Stimulated activated naive CD8-positive, alpha-beta T cell treated with anti-CD3 and anti-CD28 coated beads, Interleukin-15, amount 100 ng/mL, for 72 hours (primary cell): ENCODE data around the gene KIF5C.
"Not testable (repeated sequence)": the region's sequence is repeated elsewhere in the genome, so short reads cannot be mapped to it uniquely, and the experiment has no call there.

Experiments used
- ATAC-seq: fragments of 150-1000 bp; cut with Tn5 transposase; 2 replicates; pipeline ENCODE4 v1.10.0; 2021; ENCODE audit warnings: mild to moderate bottlenecking, moderate library complexity
- DNase-seq, 2 donors: peaks; one replicate each; pipeline ENCODE4 v3.0.0; 2021 to 2022
- H3K27ac Mint-ChIP-seq, 2 donors: one replicate each; pipeline ENCODE4 v1.8.0; 2022; ENCODE audit warnings: mild to moderate bottlenecking in 2 of 2, mixed read lengths in 2 of 2, moderate library complexity in 2 of 2
- H3K27me3 Mint-ChIP-seq: one replicate; pipeline ENCODE4 v1.8.0; 2022; ENCODE audit warnings: mixed read lengths
- H3K4me1 Mint-ChIP-seq: one replicate; pipeline ENCODE4 v1.8.0; 2022; ENCODE audit warnings: mild to moderate bottlenecking, mixed read lengths
- H3K4me3 Mint-ChIP-seq, 2 donors: one replicate each; pipeline ENCODE4 v1.8.0; 2022; ENCODE audit warnings: mild to moderate bottlenecking in 2 of 2, mixed read lengths in 2 of 2, moderate library complexity in 1 of 2
- H3K9me3 Mint-ChIP-seq, 2 donors: one replicate each; pipeline ENCODE4 v1.8.0; 2022; ENCODE audit warnings: mixed read lengths in 2 of 2

The KIF5C gene

GRCh38 chr2:148979164-148979918, 104.3 kb downstream of the KIF5C start:
- no peak for ATAC-seq
- no peak for DNase-seq
- Mint-ChIP-seq H3K4me3 (no peak overlapping the region), H3K9me3 (no peaks in the 10 kb centered on the region), H3K27me3 (no peaks in the 10 kb centered on the region), H3K27ac (no peak overlapping the region), H3K4me1 (peaks cover 4% of the 10 kb centered on the region)

- peak overlapping the region; percentile 10 to 27 for H3K27ac Mint-ChIP-seq
- DNase-seq: no peak
- peaks cover 4% of the 10 kb centered on the region for H3K4me1 Mint-ChIP-seq
- H3K27me3 Mint-ChIP-seq: no peaks in the 10 kb centered on the region
- no peaks in the 10 kb centered on the region for H3K9me3 Mint-ChIP-seq
- ATAC-seq: no peak
- no peak overlapping the region for H3K4me3 Mint-ChIP-seq
Measured at GRCh38 chr2:148979919-148980277, 104.9 kb downstream of the KIF5C start.

DNA sequence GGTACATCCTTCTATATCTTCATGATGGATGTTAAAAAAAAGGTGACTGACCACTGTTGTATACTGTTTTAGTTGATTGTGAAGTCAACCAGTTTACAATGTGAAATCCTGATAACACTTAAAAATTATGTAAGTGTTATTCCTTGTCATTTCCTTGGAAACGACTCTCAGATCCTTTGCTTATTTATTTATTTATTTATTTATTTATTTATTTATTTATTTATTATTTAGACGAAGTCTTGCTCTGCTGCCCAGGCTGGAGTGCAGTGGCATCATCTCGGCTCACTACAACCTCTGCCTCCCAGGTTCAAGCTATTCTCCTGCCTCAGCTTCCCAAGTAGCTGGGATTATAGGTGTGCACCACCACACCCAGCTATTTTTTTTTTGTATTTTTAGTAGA, 105.5 kb downstream of the KIF5C start:
- not testable (repeated sequence) for H3K9me3 Mint-ChIP-seq, DNase-seq, H3K27ac Mint-ChIP-seq, ATAC-seq, H3K4me1 Mint-ChIP-seq, H3K27me3 Mint-ChIP-seq, H3K4me3 Mint-ChIP-seq

DNA sequence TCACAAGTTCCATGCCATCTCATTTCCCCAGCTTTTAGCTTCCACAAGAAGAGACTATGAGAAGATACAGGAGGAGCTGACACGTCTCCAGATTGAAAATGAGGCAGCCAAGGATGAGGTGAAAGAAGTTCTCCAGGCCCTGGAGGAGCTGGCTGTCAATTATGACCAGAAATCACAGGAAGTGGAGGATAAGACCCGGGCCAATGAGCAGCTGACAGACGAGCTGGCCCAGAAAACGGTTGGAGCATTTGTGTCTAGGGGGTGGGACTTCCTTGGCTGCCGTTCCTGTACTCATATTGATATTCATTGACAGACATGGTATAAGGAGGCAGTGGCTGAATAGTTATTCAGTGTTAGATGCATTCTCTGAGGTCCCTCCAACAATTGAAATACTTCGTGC, 106.3 kb downstream of the KIF5C start:
- H3K27ac Mint-ChIP-seq: no peak overlapping the region
- ATAC-seq: no peak
- no peaks in the 10 kb centered on the region for H3K4me1 Mint-ChIP-seq

GRCh38 chr2:148981781-148982180, 106.8 kb downstream of the KIF5C start:
- no peak for ATAC-seq
- DNase-seq: no peak
- no peak overlapping the region for H3K27ac Mint-ChIP-seq
- no peaks in the 10 kb centered on the region for H3K4me1 Mint-ChIP-seq
- H3K9me3 Mint-ChIP-seq: no peaks in the 10 kb centered on the region
- H3K27me3 Mint-ChIP-seq: no peaks in the 10 kb centered on the region
- no peak overlapping the region for H3K4me3 Mint-ChIP-seq

More for the DNA sequence above, 106.3 kb downstream of the KIF5C start:
- H3K9me3 Mint-ChIP-seq: no peaks in the 10 kb centered on the region
- H3K27me3 Mint-ChIP-seq: no peaks in the 10 kb centered on the region
- no peak for DNase-seq
- H3K4me3 Mint-ChIP-seq: no peak overlapping the region

- no peaks in the 10 kb centered on the region for H3K27me3 Mint-ChIP-seq
- H3K4me3 Mint-ChIP-seq: no peak overlapping the region
- DNase-seq: no peak
- no peaks in the 10 kb centered on the region for H3K4me1 Mint-ChIP-seq
- ATAC-seq: no peak
- H3K27ac Mint-ChIP-seq: no peak overlapping the region
- no peaks in the 10 kb centered on the region for H3K9me3 Mint-ChIP-seq
Measured at GRCh38 chr2:148982282-148982681, 107.3 kb downstream of the KIF5C start.

GRCh38 chr2:148983896-148984295, 108.9 kb downstream of the KIF5C start:
- no peaks in the 10 kb centered on the region for H3K27me3 Mint-ChIP-seq
- no peaks in the 10 kb centered on the region for H3K9me3 Mint-ChIP-seq
- peaks cover 4% of the 10 kb centered on the region for H3K4me1 Mint-ChIP-seq
- DNase-seq: no peak
- ATAC-seq: no peak
- no peak overlapping the region for H3K27ac Mint-ChIP-seq
- no peak overlapping the region for H3K4me3 Mint-ChIP-seq

GRCh38 chr2:148984449-148984848, 109.4 kb downstream of the KIF5C start:
- no peak for ATAC-seq

DNA sequence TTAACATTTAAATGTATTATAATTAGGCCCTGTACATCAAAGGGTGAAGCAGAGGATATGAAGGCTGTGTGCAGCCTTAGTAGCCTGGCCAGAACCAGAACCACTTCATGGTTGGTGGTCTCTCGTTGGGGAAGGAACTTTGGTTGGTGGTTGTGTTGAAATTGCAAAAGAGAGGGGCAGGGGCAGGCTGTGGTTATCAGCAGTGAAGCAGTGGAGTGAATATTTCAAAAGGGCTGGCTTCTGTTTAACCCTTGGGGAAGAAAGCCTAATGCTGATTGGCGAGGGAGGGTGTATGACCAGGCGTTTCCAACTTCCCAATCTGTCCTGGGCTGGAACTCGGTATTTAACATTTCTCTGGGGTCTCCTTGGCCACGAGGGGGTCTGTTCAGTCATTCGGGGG, 112.3 kb downstream of the KIF5C start:
- no peak overlapping the region for H3K27ac Mint-ChIP-seq
- peaks cover 4% of the 10 kb centered on the region for H3K4me1 Mint-ChIP-seq
- no peak for DNase-seq
- no peaks in the 10 kb centered on the region for H3K9me3 Mint-ChIP-seq
- H3K4me3 Mint-ChIP-seq: no peak overlapping the region
- ATAC-seq: no peak
- H3K27me3 Mint-ChIP-seq: no peaks in the 10 kb centered on the region

More at GRCh38 chr2:148984449-148984848, 109.4 kb downstream of the KIF5C start:
- H3K4me3 Mint-ChIP-seq: no peak overlapping the region
- peaks cover 4% of the 10 kb centered on the region for H3K4me1 Mint-ChIP-seq
- no peaks in the 10 kb centered on the region for H3K9me3 Mint-ChIP-seq
- H3K27me3 Mint-ChIP-seq: no peaks in the 10 kb centered on the region
- no peak for DNase-seq
- H3K27ac Mint-ChIP-seq: no peak overlapping the region

DNA sequence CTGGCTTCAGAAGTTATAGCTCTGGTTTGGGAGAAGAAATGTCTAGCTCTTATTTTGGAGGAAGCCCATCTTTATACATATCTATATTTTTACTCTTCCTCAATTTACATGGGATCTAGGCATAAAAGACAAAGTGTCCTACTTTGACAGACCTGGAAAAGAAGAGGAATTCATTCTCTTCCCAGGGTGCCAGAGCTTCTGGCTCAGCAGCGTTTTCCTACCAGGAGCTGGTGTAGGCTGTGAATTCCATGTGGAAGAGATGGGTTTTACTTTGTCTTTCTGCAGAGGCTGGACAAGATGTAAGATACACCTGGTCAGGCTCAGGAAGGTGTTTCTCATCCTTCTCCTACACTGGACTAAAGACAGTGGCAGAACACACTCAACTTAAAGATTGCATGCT, 113.3 kb downstream of the KIF5C start:
- DNase-seq: no peak
- no peak for ATAC-seq
- Mint-ChIP-seq H3K27ac (no peak overlapping the region), H3K9me3 (no peaks in the 10 kb centered on the region), H3K4me3 (no peak overlapping the region), H3K27me3 (no peaks in the 10 kb centered on the region), H3K4me1 (peaks cover 4% of the 10 kb centered on the region)

DNA sequence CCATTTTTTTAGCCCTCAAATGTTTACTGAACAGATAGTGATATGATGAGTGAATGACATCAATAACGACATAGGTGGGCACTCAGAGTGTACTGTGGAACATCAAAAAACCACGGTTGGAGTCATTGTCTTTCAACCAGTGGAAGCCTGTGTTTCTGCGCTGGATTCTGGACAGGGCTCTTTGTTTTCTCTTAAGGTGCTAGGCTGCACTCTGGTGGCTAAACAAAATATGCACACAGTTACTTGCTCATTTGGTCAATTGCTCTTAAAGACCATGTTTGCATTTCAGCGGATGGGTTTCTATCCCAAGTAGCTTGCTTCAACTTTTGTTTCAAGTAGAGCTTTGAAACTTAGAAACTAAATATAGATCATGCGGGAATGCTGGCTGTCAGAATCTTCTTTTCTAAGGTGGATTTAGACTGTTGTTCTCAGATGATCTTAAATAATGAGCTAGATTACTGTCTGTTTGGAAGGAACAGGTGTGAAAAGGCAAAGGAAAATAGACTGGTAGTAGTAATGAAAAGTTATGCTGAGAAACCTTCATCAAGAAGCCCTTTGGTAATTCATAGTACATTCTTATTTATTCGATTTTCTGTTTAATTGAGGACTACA, 115.0 kb downstream of the KIF5C start:
- no peak overlapping the region for H3K4me3 Mint-ChIP-seq
- H3K27me3 Mint-ChIP-seq: no peaks in the 10 kb centered on the region
- no peak overlapping the region for H3K27ac Mint-ChIP-seq
- H3K9me3 Mint-ChIP-seq: no peaks in the 10 kb centered on the region
- ATAC-seq: peak; percentile 90
- peak; percentile 41 to 52 for DNase-seq
- H3K4me1 Mint-ChIP-seq: peaks cover 4% of the 10 kb centered on the region

DNA sequence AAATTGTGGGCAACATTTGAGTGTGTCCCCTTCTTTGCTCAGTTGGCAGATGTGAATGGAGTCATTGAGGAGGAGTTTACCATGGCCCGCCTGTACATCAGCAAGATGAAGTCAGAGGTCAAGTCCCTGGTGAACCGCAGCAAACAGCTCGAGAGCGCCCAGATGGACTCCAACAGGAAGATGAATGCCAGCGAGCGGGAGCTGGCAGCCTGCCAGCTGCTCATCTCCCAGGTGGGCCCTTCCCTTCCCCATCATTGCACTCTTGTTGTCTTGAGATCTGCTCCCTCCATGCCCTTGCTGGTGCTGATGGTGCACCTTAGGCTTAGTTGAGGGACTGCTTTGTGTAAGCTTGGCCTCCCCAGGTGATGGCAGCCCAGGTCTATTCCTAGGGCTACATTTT, 115.9 kb downstream of the KIF5C start:
- Mint-ChIP-seq H3K9me3 (no peaks in the 10 kb centered on the region), H3K27me3 (no peaks in the 10 kb centered on the region), H3K4me1 (peaks cover 4% of the 10 kb centered on the region), H3K27ac (no peak overlapping the region), H3K4me3 (no peak overlapping the region)
- ATAC-seq (no peak), DNase-seq (no peak)

GRCh38 chr2:148992448-148992847, 117.4 kb downstream of the KIF5C start:
- Mint-ChIP-seq H3K9me3 (no peaks in the 10 kb centered on the region), H3K27ac (no peak overlapping the region), H3K4me3 (no peak overlapping the region), H3K27me3 (no peaks in the 10 kb centered on the region), H3K4me1 (peaks cover 4% of the 10 kb centered on the region)
- DNase-seq (no peak), ATAC-seq (no peak)

- Mint-ChIP-seq H3K4me1 (no peaks in the 10 kb centered on the region), H3K27ac (no peak overlapping the region), H3K27me3 (no peaks in the 10 kb centered on the region), H3K9me3 (no peaks in the 10 kb centered on the region), H3K4me3 (no peak overlapping the region)
- DNase-seq (no peak), ATAC-seq (no peak)
Measured at GRCh38 chr2:148993351-148993750, 118.3 kb downstream of the KIF5C start.

GRCh38 chr2:148994341-148994740, 119.3 kb downstream of the KIF5C start:
- ATAC-seq: no peak

DNA sequence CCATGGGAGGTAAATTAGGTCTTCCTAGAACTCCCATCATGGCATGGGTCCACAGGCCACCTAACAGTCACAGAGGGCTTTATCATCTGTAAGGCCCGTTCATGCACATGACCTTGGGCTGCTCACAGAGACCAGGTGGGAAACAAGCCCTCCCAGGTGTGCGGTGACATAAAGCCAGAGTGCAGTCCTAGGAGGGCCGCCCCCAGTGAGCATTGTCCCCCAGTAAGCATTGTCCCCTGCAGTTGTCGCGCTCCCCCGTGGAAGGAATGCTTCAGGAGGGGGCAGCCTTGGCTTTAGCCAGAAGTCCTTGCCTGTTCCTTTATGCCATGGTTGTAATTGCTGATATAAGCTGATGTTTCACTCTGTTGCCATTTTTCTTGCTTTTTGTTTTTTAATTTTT, 121.8 kb downstream of the KIF5C start:
- H3K27ac Mint-ChIP-seq: no peak overlapping the region

More at GRCh38 chr2:148994341-148994740, 119.3 kb downstream of the KIF5C start:
- Mint-ChIP-seq H3K9me3 (no peaks in the 10 kb centered on the region), H3K4me3 (no peak overlapping the region), H3K27ac (no peak overlapping the region), H3K4me1 (no peaks in the 10 kb centered on the region), H3K27me3 (no peaks in the 10 kb centered on the region)
- no peak for DNase-seq

More for the DNA sequence above, 121.8 kb downstream of the KIF5C start:
- no peak for ATAC-seq
- Mint-ChIP-seq H3K4me3 (no peak overlapping the region), H3K27me3 (no peaks in the 10 kb centered on the region), H3K9me3 (no peaks in the 10 kb centered on the region), H3K4me1 (peaks cover 18% of the 10 kb centered on the region)
- no peak for DNase-seq
